ENCODE results near the gene PLAC8L1.

DNA sequence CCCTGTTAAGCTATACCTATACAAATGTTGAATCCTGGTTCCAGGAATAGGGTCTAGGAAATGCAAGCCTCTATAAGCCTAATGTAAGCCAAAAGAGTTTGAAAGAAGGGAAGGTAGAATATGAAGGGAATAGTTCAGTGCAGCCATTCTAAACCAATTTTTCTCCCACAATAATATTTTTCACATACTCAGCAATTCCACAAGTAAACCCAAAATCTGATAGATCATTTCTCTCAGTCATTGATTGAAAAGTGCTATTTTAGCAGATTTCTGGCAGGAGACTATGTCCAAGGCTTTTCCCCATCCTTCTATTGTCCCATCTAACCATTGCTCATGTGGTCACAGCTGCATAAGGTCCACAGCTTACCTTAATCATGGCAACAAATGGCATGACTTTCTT lies 20.7 kb upstream of the PLAC8L1 start:
- TF ChIP-seq, protein P1, sequence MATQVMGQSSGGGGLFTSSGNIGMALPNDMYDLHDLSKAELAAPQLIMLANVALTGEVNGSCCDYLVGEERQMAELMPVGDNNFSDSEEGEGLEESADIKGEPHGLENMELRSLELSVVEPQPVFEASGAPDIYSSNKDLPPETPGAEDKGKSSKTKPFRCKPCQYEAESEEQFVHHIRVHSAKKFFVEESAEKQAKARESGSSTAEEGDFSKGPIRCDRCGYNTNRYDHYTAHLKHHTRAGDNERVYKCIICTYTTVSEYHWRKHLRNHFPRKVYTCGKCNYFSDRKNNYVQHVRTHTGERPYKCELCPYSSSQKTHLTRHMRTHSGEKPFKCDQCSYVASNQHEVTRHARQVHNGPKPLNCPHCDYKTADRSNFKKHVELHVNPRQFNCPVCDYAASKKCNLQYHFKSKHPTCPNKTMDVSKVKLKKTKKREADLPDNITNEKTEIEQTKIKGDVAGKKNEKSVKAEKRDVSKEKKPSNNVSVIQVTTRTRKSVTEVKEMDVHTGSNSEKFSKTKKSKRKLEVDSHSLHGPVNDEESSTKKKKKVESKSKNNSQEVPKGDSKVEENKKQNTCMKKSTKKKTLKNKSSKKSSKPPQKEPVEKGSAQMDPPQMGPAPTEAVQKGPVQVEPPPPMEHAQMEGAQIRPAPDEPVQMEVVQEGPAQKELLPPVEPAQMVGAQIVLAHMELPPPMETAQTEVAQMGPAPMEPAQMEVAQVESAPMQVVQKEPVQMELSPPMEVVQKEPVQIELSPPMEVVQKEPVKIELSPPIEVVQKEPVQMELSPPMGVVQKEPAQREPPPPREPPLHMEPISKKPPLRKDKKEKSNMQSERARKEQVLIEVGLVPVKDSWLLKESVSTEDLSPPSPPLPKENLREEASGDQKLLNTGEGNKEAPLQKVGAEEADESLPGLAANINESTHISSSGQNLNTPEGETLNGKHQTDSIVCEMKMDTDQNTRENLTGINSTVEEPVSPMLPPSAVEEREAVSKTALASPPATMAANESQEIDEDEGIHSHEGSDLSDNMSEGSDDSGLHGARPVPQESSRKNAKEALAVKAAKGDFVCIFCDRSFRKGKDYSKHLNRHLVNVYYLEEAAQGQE (IDR thresholded peaks at IDR 0.05; ENCODE audit: insufficient read depth in 1 of 2, low read depth in 2 of 2, low read length in 1 of 2), result no peak
- TF ChIP-seq, protein P2, sequence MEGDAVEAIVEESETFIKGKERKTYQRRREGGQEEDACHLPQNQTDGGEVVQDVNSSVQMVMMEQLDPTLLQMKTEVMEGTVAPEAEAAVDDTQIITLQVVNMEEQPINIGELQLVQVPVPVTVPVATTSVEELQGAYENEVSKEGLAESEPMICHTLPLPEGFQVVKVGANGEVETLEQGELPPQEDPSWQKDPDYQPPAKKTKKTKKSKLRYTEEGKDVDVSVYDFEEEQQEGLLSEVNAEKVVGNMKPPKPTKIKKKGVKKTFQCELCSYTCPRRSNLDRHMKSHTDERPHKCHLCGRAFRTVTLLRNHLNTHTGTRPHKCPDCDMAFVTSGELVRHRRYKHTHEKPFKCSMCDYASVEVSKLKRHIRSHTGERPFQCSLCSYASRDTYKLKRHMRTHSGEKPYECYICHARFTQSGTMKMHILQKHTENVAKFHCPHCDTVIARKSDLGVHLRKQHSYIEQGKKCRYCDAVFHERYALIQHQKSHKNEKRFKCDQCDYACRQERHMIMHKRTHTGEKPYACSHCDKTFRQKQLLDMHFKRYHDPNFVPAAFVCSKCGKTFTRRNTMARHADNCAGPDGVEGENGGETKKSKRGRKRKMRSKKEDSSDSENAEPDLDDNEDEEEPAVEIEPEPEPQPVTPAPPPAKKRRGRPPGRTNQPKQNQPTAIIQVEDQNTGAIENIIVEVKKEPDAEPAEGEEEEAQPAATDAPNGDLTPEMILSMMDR (IDR thresholded peaks at IDR 0.05), result no peak
- TF ChIP-seq POLR2AphosphoS5 (IDR thresholded peaks at IDR 0.05; ENCODE audit: low read depth, low read length), result no peak
- no peak for TF ChIP-seq SIN3A (IDR thresholded peaks at IDR 0.05; ENCODE audit: borderline replicate concordance, insufficient read depth, low read depth, low read length)
- TF ChIP-seq TCF7L2 (IDR thresholded peaks at IDR 0.05; ENCODE audit: low read depth, low read length), result no peak

All from Panc1 (cell line).